T-helper 1 cell (primary cell): ENCODE measurements around the gene TMEM225B.
"Not testable (repeated sequence)": the region's sequence is repeated elsewhere in the genome, so short reads cannot be mapped to it uniquely, and the experiment has no call there.

Experiments used
- DNase-seq, 5 donors: peaks; one replicate each; pipeline ENCODE4 v3.0.0-alpha.2; 2012 to 2020

Gene TMEM225B

GRCh38 chr7:99579956-99580777 lies 17.9 kb upstream of the TMEM225B start:
- DNase-seq: peak; percentile 21 to 48 (median 41)

- not testable (repeated sequence) for DNase-seq
Measured at GRCh38 chr7:99580778-99581332, 17.2 kb upstream of the TMEM225B start.

- no peak for DNase-seq
Measured at GRCh38 chr7:99588868-99589267, 9.2 kb upstream of the TMEM225B start.

- DNase-seq: no peak
Measured at GRCh38 chr7:99594948-99595745, 2.9 kb upstream of the TMEM225B start.

GRCh38 chr7:99596408-99596955 lies 1.6 kb upstream of the TMEM225B start:
- DNase-seq: no peak

- no peak for DNase-seq
Measured at GRCh38 chr7:99599836-99600235, 1.8 kb downstream of the TMEM225B start.

- DNase-seq: no peak
Measured at GRCh38 chr7:99601656-99602310, 3.7 kb downstream of the TMEM225B start.

GRCh38 chr7:99605527-99605926 lies 7.5 kb downstream of the TMEM225B start:
- DNase-seq: no peak

- DNase-seq: no peak
Measured at GRCh38 chr7:99606531-99606930, 8.5 kb downstream of the TMEM225B start.

- no peak for DNase-seq
Measured at GRCh38 chr7:99607548-99607947, 9.5 kb downstream of the TMEM225B start.

- DNase-seq: no peak
Measured at GRCh38 chr7:99614495-99614894, 16.4 kb downstream of the TMEM225B start.

- DNase-seq: no peak
Measured at GRCh38 chr7:99615989-99616358, 17.9 kb downstream of the TMEM225B start.

GRCh38 chr7:99616359-99617191 lies 18.5 kb downstream of the TMEM225B start, which contains the start of gene ZSCAN25:
Gene ZSCAN25 (plus strand): TSS chr7:99616946. CDS start chr7:99619607, 2,661 bp downstream.
- DNase-seq: peak; percentile 66 to 92 (median 74)

GRCh38 chr7:99617192-99617781 lies 19.2 kb downstream of the TMEM225B start:
- no peak for DNase-seq

- DNase-seq: no peak
Measured at GRCh38 chr7:99618726-99619125, 20.7 kb downstream of the TMEM225B start.

- DNase-seq: no peak
Measured at GRCh38 chr7:99619571-99620130, 21.6 kb downstream of the TMEM225B start.

GRCh38 chr7:99621271-99621670 lies 23.2 kb downstream of the TMEM225B start:
- no peak for DNase-seq

GRCh38 chr7:99622596-99622995 lies 24.5 kb downstream of the TMEM225B start:
- DNase-seq: no peak

- DNase-seq: no peak
Measured at GRCh38 chr7:99623091-99623693, 25.1 kb downstream of the TMEM225B start.

GRCh38 chr7:99623702-99624447 lies 25.8 kb downstream of the TMEM225B start:
- peak in 1 of 5 donors; percentile 18 for DNase-seq
